K562 (cell line): ENCODE results near the gene ANKRD34A. TPM values are rescaled to one million over a fixed set of nuclear protein-coding genes. Genes with fewer than 3 reads are reported as not detected.
A peak's percentile ranks its signal among the peaks of the same experiment; 100 is the strongest.

Experiments
- GABPB1 ChIP-seq: sonication (generic); formaldehyde crosslinking; IDR thresholded peaks from 2 replicates; pipeline ENCODE4 v1.8.0; 2022; ENCODE audit warnings: mild to moderate bottlenecking, missing genetic modification reagents
- RAD21 ChIP-seq, 2 experiments: fragments of 250-450 bp in 1 of 2; fragments of 450-650 bp in 1 of 2; sonication (Bioruptor Pico) in 1 of 2; formaldehyde crosslinking in 1 of 2; IDR thresholded peaks in 1 of 2; conservative IDR thresholded peaks in 1 of 2; 2 replicates each; pipeline versions ENCODE4 v1.4.0 to v1.8.0; 2020 to 2022; ENCODE audit warnings: mild to moderate bottlenecking in 2 of 2, moderate library complexity in 1 of 2
- VEZF1 ChIP-seq: fragments of 200-800 bp; sonication (Bioruptor generic); IDR thresholded peaks from 2 replicates; pipeline ENCODE4 v1.6.1; 2017; ENCODE audit warnings: missing genetic modification characterization, missing compliant biosample characterization
- polyA plus RNA-seq, 8 experiments: library from polyadenylated mRNA; depleted of rRNA in 4 of 8; stranded (reverse) in 5 of 8; unstranded in 3 of 8; fragments of >200 nt; fragmentation: Nextera tagmentation in 2 of 8; fragmentation: Illumina TruSeq in 1 of 8; extraction: Ambion mirVana in 2 of 8; extraction: Trizol in 1 of 8; gene quantifications; 2 replicates each; pipeline versions ENCODE4 v1.2.1 to v1.2.3, GENCODE V29; 2011 to 2014; ENCODE audit warnings: inconsistent platforms in 1 of 8, missing spikeins in 1 of 8
- total RNA-seq, 7 experiments: library from RNA; depleted of rRNA in 6 of 7; stranded (reverse); fragments of >200 nt in 6 of 7; fragmentation: Illumina TruSeq in 2 of 7; extraction: Trizol in 2 of 7; gene quantifications; 2 replicates each; pipeline versions ENCODE4 v1.2.1 to v1.2.3, GENCODE V29; 2011 to 2021; ENCODE audit warnings: low replicate concordance in 1 of 7
- TF ChIP-seq, protein P1 (sequence below), 3 experiments: fragments of 200-800 bp in 1 of 3; fragments of 250-450 bp in 1 of 3; fragments of 450-650 bp in 1 of 3; sonication (Bioruptor Pico) in 1 of 3; sonication (Bioruptor generic) in 1 of 3; formaldehyde crosslinking in 1 of 3; IDR thresholded peaks; 2 replicates each; pipeline versions ENCODE4 v1.6.1 to v1.8.0; 2016 to 2022; ENCODE audit warnings: mild to moderate bottlenecking in 2 of 3, missing genetic modification characterization in 2 of 3, missing compliant biosample characterization in 1 of 3, moderate library complexity in 1 of 3
- TF ChIP-seq, protein P2 (sequence below), 3 experiments: IDR thresholded peaks in 2 of 3; conservative IDR thresholded peaks in 1 of 3; 2 replicates each; pipeline ENCODE4 v1.5.1; 2011 to 2012; ENCODE audit warnings: low read length in 3 of 3, mild to moderate bottlenecking in 3 of 3, control low read depth in 2 of 3, improper control_type of control experiment in 1 of 3, inconsistent platforms in 1 of 3, low read depth in 1 of 3, mixed read lengths in 1 of 3, moderate library complexity in 1 of 3; ENCODE audit not compliant: insufficient read depth in 2 of 3
- TF ChIP-seq, protein P3 (sequence below): fragments of 450-650 bp; IDR thresholded peaks from 2 replicates; pipeline ENCODE4 v1.7.1; 2018; ENCODE audit warnings: mild to moderate bottlenecking, low read depth; ENCODE audit not compliant: partially characterized antibody
- TF ChIP-seq, protein P4 (sequence below): sonication (generic); formaldehyde crosslinking; IDR thresholded peaks from 2 replicates; pipeline ENCODE4 v1.8.1; 2023; ENCODE audit warnings: mild to moderate bottlenecking, missing genetic modification reagents
- TF ChIP-seq, protein P5 (sequence below), 3 experiments: fragments of 200-800 bp in 1 of 3; sonication (Bioruptor generic) in 1 of 3; sonication (generic) in 1 of 3; formaldehyde crosslinking in 1 of 3; IDR thresholded peaks; 2 replicates each; pipeline versions ENCODE4 v1.6.1 to v1.8.0; 2016 to 2022; ENCODE audit warnings: mild to moderate bottlenecking in 2 of 3, missing compliant biosample characterization in 2 of 3, missing genetic modification characterization in 2 of 3, missing genetic modification reagents in 1 of 3

ANKRD34A gene
- total and polyA plus RNA-seq, 9 of the 15 experiments (the other 6 are each of a cell fraction or from before 2014, with no cell fraction given): 0.06 to 1.6 (median 0.43) TPM

GRCh38 chr1:145977486-145978470 lies 13.4 kb upstream of the ANKRD34A start (continued):
- TF ChIP-seq, protein P1, sequence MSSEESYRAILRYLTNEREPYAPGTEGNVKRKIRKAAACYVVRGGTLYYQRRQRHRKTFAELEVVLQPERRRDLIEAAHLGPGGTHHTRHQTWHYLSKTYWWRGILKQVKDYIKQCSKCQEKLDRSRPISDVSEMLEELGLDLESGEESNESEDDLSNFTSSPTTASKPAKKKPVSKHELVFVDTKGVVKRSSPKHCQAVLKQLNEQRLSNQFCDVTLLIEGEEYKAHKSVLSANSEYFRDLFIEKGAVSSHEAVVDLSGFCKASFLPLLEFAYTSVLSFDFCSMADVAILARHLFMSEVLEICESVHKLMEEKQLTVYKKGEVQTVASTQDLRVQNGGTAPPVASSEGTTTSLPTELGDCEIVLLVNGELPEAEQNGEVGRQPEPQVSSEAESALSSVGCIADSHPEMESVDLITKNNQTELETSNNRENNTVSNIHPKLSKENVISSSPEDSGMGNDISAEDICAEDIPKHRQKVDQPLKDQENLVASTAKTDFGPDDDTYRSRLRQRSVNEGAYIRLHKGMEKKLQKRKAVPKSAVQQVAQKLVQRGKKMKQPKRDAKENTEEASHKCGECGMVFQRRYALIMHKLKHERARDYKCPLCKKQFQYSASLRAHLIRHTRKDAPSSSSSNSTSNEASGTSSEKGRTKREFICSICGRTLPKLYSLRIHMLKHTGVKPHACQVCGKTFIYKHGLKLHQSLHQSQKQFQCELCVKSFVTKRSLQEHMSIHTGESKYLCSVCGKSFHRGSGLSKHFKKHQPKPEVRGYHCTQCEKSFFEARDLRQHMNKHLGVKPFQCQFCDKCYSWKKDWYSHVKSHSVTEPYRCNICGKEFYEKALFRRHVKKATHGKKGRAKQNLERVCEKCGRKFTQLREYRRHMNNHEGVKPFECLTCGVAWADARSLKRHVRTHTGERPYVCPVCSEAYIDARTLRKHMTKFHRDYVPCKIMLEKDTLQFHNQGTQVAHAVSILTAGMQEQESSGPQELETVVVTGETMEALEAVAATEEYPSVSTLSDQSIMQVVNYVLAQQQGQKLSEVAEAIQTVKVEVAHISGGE (CRISPR knock-in tag; IDR thresholded peaks at IDR 0.05): 0 out of 6 replicates have a peak, but pooled peaks of 1 of the 3 experiments have one; percentile 35
- peak; percentile 52; the same call in 1 of the 2 replicates for TF ChIP-seq VEZF1
- TF ChIP-seq, protein P2, sequence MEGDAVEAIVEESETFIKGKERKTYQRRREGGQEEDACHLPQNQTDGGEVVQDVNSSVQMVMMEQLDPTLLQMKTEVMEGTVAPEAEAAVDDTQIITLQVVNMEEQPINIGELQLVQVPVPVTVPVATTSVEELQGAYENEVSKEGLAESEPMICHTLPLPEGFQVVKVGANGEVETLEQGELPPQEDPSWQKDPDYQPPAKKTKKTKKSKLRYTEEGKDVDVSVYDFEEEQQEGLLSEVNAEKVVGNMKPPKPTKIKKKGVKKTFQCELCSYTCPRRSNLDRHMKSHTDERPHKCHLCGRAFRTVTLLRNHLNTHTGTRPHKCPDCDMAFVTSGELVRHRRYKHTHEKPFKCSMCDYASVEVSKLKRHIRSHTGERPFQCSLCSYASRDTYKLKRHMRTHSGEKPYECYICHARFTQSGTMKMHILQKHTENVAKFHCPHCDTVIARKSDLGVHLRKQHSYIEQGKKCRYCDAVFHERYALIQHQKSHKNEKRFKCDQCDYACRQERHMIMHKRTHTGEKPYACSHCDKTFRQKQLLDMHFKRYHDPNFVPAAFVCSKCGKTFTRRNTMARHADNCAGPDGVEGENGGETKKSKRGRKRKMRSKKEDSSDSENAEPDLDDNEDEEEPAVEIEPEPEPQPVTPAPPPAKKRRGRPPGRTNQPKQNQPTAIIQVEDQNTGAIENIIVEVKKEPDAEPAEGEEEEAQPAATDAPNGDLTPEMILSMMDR (IDR thresholded peaks at IDR 0.05 in 2 of 3, conservative IDR thresholded peaks at IDR 0.05 in 1 of 3; ENCODE audit: insufficient read depth in 2 of 3, low read depth in 1 of 3, low read length in 3 of 3): peak; percentile 90 to 93 (median 91)
- no peak for TF ChIP-seq GABPB1
- peak; percentile 94 to 96 for TF ChIP-seq RAD21 (CRISPR knock-in tag; conservative IDR thresholded peaks at IDR 0.05 in 1 of 2, IDR thresholded peaks at IDR 0.05 in 1 of 2)
- TF ChIP-seq, protein P3, sequence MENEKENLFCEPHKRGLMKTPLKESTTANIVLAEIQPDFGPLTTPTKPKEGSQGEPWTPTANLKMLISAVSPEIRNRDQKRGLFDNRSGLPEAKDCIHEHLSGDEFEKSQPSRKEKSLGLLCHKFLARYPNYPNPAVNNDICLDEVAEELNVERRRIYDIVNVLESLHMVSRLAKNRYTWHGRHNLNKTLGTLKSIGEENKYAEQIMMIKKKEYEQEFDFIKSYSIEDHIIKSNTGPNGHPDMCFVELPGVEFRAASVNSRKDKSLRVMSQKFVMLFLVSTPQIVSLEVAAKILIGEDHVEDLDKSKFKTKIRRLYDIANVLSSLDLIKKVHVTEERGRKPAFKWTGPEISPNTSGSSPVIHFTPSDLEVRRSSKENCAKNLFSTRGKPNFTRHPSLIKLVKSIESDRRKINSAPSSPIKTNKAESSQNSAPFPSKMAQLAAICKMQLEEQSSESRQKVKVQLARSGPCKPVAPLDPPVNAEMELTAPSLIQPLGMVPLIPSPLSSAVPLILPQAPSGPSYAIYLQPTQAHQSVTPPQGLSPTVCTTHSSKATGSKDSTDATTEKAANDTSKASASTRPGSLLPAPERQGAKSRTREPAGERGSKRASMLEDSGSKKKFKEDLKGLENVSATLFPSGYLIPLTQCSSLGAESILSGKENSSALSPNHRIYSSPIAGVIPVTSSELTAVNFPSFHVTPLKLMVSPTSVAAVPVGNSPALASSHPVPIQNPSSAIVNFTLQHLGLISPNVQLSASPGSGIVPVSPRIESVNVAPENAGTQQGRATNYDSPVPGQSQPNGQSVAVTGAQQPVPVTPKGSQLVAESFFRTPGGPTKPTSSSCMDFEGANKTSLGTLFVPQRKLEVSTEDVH: no peak
- TF ChIP-seq, protein P4, sequence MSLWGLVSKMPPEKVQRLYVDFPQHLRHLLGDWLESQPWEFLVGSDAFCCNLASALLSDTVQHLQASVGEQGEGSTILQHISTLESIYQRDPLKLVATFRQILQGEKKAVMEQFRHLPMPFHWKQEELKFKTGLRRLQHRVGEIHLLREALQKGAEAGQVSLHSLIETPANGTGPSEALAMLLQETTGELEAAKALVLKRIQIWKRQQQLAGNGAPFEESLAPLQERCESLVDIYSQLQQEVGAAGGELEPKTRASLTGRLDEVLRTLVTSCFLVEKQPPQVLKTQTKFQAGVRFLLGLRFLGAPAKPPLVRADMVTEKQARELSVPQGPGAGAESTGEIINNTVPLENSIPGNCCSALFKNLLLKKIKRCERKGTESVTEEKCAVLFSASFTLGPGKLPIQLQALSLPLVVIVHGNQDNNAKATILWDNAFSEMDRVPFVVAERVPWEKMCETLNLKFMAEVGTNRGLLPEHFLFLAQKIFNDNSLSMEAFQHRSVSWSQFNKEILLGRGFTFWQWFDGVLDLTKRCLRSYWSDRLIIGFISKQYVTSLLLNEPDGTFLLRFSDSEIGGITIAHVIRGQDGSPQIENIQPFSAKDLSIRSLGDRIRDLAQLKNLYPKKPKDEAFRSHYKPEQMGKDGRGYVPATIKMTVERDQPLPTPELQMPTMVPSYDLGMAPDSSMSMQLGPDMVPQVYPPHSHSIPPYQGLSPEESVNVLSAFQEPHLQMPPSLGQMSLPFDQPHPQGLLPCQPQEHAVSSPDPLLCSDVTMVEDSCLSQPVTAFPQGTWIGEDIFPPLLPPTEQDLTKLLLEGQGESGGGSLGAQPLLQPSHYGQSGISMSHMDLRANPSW (CRISPR knock-in tag): peak; percentile 70; the same call in 1 of the 2 replicates
- TF ChIP-seq, protein P5, sequence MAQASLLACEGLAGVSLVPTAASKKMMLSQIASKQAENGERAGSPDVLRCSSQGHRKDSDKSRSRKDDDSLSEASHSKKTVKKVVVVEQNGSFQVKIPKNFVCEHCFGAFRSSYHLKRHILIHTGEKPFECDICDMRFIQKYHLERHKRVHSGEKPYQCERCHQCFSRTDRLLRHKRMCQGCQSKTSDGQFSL (CRISPR knock-in tag; IDR thresholded peaks at IDR 0.05): no peak
- TF ChIP-seq, protein P5 (tag; IDR thresholded peaks at IDR 0.05): 0 out of 4 replicates have a peak, but pooled peaks of 1 of the 2 experiments have one; percentile 37
